Measurements from ENCODE around the gene BMPER.

GRCh38 chr7:33923440-33924229 lies 18.3 kb downstream of the BMPER start:
- no peak for TF ChIP-seq CTCF (IDR thresholded peaks at IDR 0.05)
- no peak for TF ChIP-seq POLR2AphosphoS5 (IDR thresholded peaks at IDR 0.05)
- no peak for TF ChIP-seq POLR2A (IDR thresholded peaks at IDR 0.05)
- no peak for TF ChIP-seq EP300 (IDR thresholded peaks at IDR 0.05)
